GM10266 (cell line): ENCODE results near the gene EPB41L1.

Experiments used
- DNase-seq: peaks from one replicate; pipeline ENCODE4 v3.0.0; 2012; ENCODE audit errors: extremely low spot score
- CTCF ChIP-seq: IDR thresholded peaks from 2 replicates; pipeline ENCODE4 v1.5.1; 2012; ENCODE audit warnings: mild to moderate bottlenecking, low read depth; ENCODE audit not compliant: control insufficient read depth, insufficient read depth; ENCODE audit errors: missing control alignments

EPB41L1 gene

GRCh38 chr20:36149012-36149411, 5.5 kb upstream of the EPB41L1 start:
- no peak for TF ChIP-seq CTCF
- no peak for DNase-seq

DNA sequence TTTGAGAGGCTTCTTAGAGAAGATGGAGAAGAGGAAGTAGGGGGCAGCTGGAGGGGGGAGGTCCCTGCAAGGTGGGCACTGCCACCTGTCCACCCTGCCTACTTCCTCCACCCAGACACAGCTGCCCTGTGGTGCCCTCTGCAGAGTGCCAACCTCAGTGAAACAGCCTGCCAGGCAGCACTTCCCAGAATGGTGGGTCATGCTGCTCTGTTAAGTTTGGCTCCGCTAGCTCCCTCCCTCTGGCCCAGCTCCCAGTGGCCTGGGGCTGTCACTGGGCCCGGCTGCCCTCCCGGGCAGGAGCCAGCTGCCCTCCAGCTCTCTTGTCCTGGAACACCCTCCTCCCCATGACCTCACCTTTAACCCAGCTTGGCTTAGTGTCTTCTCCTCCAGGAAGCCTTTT, 5.1 kb upstream of the EPB41L1 start:
- TF ChIP-seq CTCF, result no peak
- no peak for DNase-seq

- no peak for DNase-seq
- TF ChIP-seq CTCF, result no peak
Observed at GRCh38 chr20:36150489-36150846, 4.1 kb upstream of the EPB41L1 start.

- no peak for DNase-seq
- no peak for TF ChIP-seq CTCF
Observed at GRCh38 chr20:36150847-36151539, 3.5 kb upstream of the EPB41L1 start.

DNA sequence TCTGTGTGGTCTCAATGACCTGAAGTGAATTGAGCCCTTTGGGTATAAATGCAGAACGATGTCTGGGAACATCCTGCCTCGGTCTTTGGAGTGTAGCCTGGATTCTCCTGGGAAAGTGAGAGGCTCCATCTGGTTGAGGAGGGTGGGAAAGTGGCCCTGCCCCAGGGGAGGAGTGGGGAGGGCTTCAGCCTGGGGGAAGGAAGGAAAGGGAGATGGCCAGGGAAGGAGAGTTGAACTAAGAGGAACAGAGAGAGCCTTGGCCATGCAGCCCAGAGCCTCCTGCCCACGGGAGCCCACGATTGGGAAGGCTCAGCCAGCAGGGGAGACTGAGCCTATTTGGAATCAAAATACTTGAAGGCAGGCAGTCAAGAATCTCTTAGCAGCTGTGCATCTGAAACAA, 2.3 kb upstream of the EPB41L1 start:
- no peak for DNase-seq
- no peak for TF ChIP-seq CTCF

DNA sequence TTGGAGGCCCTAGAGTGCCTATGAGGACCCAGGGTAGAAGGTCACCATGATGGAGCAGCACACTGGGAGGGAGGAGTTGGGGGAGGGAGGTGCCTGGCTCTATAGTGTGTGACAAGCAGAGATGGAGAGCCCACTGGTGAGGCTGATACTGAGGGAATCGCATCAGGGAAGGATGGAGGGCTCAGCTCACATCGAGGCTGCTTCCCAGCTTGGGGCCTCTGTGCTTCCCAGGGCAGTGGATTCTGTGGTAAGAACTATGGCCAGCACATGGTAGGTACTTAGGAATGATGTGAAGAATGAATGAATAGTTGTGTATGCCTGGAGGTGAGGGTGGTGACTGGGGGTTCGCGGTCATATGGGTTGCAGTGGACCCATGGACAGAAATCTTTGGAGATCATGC, 1.3 kb upstream of the EPB41L1 start:
- no peak for DNase-seq
- no peak for TF ChIP-seq CTCF

DNA sequence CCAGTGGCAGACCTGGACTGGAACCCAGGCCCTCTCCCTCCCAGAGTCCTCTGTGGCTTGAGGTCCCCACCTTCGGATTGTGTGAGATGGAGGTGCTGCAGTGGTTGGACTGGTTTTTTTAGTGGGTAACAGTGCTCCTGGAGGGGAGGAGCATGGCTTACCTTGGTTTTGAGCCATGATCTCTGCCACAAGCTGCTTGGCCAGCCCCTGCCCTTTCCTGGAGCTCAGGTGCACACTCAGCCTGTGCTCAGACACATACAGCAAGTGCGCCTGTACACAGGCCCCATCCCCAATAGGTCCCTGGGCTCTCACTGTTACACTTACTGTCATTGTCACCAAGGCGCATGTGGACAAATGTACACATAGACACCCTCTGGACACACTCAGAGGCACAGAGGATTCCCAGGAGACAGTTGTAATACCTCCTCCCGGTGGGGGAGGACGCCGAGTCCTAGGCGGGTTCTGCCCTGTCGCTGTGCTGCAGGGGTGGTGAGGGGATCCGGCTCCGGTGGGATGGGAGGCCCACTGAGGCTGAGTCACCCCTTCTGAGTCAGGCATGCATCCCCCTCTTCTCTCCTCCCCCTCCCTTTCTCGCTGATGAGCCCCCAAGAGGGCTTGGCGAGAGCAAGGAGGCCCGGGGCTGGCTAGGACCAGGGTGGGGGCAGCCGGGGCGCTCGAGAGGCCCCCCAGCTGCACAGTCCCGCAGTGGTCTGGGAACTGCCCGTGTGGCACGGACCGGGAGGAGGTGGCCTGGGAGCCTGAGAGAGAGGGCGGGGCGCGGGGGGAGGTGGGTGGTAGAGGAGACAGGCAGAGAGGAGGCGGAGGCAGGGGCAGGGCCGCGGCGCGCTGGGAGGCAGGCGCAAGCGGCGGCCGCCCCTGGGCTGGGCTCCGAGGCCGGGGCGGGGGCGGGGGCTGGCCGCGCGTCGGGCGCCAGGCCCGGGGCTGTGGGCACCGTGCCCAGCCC, 522 bp upstream of the EPB41L1 start:
- no peak for TF ChIP-seq CTCF
- DNase-seq, result peak; percentile 69
